Ecto neural progenitor cell (in vitro differentiated cells): ENCODE results near the gene PPP2R1A.
"Not testable (repeated sequence)": the region's sequence is repeated elsewhere in the genome, so short reads cannot be mapped to it uniquely, and the experiment has no call there.

ENCODE experiments used
- DNase-seq: peaks from one replicate; pipeline ENCODE4 v3.0.0-alpha.2; 2018; ENCODE audit warnings: low spot score

The PPP2R1A gene

DNA sequence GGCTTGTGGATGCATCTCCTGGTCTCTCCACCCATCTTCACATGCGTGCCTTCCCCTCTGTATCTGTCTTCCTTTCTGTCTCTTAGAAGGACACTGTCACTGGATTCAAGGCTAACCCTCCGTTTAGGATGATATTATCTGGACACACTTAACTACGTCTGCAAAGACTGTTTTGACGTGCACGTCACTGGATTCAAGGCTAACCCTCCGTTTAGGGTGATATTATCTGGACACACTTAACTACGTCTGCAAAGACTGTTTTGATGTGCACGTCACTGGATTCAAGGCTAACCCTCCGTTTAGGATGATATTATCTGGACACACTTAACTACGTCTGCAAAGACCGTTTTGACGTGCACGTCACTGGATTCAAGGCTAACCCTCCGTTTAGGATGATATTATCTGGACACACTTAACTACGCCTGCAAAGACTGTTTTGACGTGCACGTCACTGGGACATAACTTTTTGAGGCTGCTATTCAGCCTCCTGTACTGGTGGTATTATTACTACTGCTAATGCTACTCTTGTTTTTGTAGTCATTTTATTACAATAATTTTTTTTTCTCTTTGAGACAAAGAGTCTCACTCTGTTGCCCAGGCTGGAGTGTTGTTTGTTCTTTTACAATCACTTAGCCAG is 11.0 kb downstream of the PPP2R1A start:
- DNase-seq = not testable (repeated sequence)

DNA sequence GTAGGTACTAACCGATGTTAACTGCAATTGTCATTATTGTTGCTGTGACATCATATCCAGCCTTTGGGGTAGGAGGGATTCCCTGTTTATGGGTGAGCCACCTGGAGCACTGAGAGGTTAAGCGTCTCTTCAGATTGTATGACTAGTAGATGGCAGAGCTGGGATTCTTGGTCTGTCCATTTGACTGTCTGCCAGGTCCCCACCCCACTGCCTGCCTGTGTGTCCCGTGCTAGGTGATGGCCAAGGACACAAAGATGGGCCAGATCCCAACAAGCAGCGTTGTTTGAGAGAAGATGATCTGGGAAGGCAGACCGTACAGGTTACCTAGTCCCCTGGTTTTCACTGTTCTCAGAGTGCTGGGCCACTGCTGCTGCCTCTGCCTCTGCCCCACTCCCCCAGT is 16.6 kb downstream of the PPP2R1A start:
- DNase-seq = no peak

DNA sequence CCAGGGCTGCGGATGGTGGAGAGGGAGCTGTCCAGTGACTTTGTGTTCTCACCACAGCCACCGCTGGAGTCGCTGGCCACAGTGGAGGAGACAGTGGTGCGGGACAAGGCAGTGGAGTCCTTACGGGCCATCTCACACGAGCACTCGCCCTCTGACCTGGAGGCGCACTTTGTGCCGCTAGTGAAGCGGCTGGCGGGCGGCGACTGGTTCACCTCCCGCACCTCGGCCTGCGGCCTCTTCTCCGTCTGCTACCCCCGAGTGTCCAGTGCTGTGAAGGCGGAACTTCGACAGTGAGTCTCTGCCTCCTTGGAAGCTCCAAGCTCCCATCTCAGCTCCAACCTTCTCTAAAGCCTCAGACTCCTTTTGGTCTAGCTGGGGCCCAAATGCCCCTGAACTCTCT is 21.4 kb downstream of the PPP2R1A start:
- no peak for DNase-seq

DNA sequence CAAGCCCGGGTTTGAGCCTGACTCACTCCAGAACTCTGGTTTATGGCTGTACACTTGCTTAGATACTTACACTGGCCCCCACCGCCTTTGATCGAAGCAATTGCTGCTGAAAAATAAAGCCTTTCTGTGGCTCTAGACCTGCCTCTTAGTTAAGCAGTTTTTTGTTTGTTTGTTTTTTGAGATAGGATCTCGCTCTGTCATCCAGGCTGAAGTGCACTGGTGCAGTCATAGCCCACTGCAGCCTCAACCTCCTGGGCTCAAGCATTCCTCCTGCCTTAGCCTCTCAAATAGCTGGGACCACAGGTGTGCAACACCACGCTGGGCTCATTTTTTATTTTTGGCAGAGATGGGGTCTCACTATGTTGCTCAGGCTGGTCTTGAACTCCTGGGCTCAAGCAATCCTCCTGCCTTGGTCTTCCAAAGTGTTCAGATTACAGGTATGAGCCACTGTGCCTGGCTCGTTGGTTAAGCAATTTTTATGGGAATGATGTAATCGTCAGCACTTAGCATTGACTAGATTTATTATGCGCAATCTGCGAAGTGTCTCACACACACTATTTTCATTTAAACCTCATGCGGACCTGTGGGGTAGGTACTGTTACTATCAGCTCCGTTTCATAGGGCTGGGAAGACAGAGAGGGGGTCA is 22.2 kb downstream of the PPP2R1A start:
- no peak for DNase-seq

DNA sequence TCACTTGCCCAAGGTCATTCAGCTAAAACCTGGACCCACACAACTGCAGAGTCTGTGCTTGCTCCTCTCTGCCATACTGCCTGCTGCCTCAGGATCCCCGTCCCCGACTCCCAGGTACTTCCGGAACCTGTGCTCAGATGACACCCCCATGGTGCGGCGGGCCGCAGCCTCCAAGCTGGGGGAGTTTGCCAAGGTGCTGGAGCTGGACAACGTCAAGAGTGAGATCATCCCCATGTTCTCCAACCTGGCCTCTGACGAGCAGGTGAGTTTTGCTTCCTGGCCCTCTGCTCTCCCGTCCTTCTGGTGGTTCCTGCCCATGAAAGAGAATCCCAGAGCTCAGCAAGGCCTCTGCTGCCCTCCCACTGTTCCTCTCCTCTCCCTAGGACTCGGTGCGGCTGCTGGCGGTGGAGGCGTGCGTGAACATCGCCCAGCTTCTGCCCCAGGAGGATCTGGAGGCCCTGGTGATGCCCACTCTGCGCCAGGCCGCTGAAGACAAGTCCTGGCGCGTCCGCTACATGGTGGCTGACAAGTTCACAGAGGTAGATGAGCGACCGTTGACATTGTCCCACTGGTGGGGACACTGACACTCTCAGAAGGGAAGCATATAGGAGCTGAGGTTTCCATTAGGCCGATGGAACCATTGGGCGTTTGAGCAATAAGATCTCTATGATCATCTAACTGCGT is 22.9 kb downstream of the PPP2R1A start:
- no peak for DNase-seq

DNA sequence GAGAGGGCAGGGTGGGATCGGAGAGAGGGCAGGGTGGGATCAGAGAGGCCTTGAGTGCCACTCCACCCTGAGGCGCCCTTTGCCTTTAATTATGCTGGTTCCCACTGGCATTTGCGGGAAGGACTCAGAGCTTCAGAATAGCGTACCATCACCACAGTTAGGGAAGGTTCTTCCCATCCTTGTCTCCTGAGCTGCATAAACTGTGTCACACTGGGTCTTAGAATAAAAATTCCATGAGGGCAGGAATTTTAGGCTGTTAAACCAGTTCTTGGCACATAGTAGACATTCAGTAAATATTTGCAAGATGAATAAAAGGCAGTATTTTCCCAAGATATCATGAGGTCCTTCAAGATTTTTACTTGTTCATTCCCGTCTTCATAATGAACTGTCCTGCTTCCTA is 24.4 kb downstream of the PPP2R1A start:
- no peak for DNase-seq

DNA sequence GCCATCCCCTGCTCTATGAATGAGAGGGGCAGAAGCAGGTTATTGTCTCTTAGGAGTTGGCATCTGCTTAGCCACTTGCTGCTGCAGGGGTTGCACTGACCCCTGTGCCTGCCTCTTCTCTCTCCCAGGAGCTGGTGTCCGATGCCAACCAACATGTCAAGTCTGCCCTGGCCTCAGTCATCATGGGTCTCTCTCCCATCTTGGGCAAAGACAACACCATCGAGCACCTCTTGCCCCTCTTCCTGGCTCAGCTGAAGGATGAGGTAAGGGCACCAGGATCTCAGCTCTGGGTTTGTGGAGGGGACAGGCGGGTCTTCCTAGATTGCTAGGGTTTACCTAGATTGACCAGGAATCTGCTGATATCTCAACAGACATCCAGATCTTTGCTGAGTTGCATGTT is 26.5 kb downstream of the PPP2R1A start:
- no peak for DNase-seq

DNA sequence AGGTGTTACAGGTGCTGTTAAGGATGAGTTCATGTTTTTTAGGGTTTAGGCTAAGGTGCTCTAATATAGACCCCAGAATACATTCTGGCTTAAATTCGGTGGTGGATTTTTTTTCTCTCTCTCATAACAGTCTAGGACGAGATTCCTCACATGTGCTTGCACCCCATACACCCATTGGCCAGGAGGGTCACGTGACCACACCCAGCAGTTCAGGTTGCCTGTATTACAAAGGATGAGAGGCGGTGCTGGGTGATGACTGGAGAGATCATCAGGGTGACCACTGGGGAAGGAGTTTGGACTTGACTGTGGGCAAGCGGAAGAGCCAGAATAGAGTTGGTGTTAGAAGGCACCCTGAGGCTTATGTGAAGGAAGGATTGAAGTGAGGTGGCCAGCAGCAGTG is 27.7 kb downstream of the PPP2R1A start:
- DNase-seq = no peak

DNA sequence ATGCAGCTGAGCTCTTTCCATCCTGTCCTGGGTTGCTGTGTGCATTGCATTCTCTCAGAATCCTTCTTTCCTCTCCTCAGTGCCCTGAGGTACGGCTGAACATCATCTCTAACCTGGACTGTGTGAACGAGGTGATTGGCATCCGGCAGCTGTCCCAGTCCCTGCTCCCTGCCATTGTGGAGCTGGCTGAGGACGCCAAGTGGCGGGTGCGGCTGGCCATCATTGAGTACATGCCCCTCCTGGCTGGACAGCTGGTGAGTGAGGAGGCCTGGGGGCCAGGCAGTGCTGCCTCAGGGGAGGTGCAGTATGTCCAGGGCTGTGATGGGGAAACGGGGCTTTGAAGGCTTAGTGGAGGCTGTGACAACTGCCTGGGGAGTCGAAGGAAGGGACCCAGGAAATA is 29.8 kb downstream of the PPP2R1A start:
- no peak for DNase-seq

DNA sequence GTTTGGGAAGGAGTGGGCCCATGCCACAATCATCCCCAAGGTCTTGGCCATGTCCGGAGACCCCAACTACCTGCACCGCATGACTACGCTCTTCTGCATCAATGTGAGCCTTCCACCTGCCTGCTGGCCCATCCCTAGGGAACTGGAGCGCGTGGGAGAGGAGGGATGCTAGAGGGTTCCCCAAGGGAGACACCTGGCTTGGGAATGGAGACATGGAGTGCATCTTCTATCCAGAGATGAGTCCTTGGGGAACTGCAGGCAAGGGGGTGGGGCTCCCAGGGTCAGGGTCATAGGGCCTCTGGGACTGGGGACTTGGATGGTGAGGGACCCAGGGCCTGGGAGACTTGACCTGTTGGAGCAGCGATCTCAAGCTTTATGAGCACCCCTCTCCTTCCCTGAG is 31.2 kb downstream of the PPP2R1A start:
- no peak for DNase-seq

DNA sequence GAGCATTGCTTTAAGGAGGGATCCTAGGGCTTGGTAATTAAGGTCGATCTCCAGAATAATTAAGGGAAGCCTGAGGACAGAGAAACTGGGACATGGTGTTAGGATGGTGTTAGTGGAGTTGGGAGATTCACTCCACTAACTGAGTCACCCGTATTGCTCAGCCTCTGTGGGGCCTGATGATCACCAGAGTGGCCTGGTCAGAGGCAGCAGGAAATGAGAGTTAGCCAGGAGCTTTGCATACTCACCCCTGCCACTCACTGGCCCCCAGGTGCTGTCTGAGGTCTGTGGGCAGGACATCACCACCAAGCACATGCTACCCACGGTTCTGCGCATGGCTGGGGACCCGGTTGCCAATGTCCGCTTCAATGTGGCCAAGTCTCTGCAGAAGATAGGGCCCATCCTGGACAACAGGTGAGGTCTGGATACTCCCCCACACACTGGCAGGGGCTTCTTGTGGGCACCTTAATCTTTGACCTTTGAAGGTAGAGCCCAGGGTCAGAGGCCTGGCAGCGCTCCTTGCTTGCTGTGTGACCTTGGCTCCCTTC is 32.1 kb downstream of the PPP2R1A start:
- no peak for DNase-seq

DNA sequence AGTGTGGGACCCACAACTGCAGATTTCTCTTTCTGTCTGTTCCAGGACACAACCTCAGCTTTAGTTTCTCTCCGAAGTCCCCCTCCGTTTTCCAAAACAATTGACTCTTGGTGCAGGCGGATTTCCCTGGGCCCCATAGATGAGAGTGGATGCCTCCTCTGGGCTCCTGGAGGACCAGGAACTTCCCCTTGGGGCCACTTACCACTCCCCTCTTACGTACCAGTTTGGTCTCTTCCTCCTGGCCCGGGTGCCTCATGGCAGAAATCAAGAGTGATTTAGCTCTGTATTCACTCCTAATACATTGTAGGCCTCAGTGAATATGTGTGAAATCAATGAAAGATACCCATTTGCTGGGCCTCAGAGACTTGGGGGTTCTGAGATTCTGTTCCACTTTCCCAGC is 34.4 kb downstream of the PPP2R1A start:
- no peak for DNase-seq

DNA sequence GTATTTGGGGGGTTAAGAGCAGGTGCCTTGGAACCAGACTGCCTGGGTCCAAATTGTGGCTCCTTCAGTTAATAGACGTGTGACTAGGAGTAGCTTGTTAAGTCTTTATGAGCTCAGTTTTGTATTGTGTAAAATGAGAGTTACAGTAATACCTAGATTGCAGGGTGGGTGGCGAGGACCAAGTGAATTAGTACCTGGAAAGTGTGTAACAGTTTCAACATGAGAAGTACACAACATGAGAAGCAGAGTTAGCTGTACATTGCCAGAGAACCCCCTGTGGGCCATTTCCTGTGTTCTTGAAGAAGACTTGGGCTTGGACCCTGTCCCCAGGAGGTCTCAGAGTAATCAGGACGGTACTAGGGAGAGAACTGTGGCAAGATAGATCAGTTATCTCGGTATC is 36.8 kb downstream of the PPP2R1A start:
- DNase-seq = no peak

DNA sequence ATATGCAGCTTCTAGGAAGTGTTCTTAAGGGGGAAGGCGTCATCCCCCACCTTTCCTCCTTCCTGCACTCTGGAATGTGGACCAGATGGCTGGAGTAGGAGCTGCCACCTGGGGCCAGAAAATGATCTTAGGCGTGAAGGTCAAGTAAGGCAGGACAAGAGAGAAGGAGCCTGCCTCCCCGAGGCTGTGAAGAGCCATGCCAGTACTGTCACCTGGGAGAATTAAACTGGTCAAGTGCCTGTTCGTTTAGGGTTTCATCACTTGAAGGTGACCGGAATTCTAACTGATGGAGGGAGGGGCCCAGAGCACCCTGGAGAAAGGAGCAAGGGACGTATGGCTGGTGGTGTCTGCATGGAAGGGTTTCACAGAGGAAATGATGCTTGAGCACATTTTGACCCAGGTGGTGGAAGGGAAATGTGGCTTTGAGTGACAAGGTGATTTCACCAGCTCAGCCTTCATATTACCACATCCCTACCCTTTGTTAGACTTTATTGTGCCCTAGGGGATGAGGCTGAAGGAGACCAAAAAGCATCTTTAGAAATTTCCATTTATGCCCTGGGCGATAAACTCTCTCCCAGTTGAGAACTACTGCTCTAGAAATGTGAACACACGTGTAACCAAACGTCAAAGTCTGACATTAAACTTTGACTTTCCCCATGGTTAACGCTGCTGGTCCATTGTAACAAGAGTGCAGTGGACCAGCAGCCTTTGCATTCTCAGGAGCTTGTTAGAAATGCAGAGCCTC is 37.5 kb downstream of the PPP2R1A start:
- DNase-seq = peak; percentile 27

DNA sequence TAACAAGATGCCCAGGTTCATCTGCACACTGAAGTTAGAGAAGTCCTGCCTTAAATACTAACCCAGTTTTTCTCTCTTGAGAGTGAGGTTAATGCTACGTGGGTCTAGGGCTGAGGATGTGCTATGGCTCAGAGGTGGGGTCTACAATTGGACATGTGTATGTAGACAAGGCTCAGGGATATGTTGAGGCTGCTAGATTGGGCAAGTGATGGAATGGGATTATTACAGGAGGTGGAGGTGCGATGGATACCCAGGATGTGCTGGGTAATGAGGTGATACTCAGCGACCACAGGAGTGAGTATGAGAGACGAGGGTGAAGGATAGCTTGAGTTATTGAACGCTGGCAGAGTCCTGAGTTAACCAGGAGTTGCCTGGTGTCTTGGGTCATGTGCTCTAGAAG is 38.1 kb downstream of the PPP2R1A start:
- no peak for DNase-seq

DNA sequence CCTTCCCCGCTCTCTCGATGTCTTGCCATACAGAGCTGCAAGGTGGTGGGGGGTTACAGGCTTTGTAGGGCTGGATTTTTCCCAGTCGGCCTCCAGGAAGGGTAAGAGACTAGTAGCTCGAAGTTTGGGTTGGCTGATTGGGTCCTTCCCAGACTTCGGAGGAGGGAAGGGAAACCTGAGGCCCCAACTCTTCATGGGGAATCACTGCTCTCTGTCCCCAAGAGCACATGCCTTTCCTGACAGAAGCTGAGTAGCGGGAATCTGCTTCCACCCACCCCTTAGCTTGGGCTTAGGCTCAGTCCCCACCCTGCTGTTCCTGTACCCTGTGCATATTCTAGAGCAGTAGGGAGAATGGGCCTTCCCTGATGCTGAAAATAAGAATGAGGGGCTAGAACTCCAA is 39.7 kb downstream of the PPP2R1A start:
- DNase-seq = no peak

DNA sequence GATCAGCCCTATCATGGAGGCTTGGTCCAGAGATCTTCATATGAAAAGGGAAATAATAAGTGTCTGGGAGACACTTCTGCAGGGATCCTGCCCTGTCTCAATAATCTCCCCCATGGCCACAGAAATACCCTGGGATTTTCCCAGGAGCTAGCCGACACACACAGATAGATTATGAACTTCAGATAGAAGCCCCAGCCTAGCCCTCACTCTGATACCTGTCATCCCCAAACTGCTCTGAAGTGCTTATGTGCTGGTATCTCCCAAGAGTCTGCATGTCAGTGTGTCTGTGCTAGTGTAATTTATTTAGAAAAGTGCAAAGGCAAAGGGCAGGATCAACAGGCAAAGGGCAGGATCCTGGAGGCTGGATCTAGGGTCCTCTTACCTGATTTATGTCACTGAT is 40.8 kb downstream of the PPP2R1A start:
- DNase-seq = no peak

DNA sequence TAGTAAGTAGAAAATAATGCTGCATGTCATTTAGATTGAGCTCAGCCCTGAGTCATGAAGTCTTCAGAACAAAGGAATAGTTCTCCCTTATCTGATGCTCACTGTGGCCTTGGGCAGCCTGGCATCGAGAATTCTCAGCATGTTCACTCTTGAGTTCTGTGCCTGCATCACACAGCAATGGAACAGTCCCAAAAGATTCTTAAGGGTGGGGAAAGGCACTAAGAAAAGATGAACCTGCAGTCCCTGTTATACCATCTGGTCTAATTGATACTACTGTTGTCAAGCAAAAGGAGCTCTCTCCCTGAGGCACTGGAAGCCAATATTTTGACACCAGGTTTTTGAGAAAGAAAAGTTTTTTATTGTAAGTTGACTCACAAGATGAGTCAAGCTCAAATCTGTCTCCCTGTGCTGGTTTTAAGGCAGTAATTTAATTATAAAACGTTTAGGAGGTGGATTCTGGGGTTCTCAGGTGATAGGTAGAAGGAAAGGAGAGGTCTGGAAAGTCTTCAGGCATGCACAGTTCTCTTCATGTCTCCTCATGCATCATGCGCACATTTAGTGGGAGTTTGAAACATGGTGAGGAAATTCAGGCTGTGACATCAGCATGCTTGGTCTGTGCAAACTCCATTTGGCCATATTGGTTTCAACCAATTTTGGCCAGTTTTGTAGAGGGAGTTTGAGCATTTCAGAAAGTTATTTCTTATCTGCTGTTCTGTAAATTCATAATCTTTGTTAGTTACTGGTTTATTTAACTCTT is 41.5 kb downstream of the PPP2R1A start:
- DNase-seq = peak; percentile 21

DNA sequence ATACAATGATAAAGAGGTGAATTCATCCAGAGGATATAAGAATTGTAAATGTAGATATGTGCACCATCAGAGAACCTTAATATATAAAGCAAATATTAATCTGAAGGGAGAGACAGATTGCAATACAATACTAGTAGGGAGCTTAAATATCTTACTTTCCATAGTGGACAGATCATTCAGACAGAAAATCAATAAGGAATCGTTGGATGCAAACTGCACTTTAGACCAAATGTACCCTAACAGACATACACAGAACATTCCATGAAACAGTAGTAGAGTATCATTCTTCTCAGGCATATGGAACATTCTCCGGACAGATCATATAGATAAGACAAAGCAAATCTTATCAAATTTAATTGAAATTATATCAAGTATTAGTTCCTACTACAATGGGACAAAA is 44.6 kb downstream of the PPP2R1A start:
- DNase-seq = no peak

DNA sequence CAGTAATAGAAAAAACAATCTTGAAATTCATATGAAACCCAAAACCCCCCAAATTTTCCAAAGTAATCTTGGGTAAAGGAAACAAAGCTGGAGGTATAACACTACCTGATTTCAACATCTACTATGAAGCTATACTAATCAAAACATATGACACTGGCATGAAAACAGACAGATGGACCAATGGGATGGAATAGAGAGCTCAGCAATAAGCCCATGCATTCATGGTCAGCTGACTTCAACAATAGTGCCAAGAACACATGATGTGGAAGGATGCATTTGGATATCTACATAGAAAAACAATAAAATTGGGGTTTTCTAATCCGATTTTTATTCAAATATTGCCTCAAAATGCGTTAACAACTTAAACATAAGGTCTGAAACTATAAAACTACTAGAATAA is 47.3 kb downstream of the PPP2R1A start:
- no peak for DNase-seq

DNA sequence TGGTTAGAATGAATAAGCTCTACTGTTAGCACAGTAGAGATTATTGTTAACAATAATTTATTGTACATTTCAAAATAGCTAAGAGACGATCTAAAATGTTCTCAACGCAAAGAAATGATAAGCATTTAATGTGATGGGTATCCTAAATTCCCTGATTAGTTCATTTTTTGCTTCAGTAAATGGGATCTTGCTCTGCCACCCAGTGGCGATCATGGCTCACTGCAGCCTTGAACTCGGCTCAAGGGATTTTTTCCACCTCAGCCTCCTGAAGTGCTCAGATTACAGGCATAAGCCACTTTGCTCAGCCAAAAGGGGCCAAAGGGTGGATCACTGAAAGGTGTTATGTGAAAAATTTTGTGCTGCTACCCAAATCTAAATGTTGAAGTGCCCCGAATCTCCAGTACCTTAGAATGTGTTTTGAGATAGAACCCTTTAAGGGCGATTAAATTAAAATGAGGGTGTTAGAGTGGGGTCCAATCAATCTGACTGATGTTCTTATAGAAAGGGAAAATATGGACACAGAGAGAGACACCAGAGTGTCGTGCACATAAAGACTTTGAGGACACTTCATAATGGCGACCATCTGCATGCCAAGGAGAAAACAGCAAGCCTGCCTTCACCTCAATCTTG is 48.0 kb downstream of the PPP2R1A start:
- peak; percentile 57 for DNase-seq
